GM12873 (cell line): ENCODE measurements around the gene LRRK1.

Experiments used
- TF ChIP-seq, protein P1 (sequence below): IDR thresholded peaks from 2 replicates; pipeline ENCODE4 v1.5.1; 2012; ENCODE audit warnings: low read depth, mild to moderate bottlenecking, moderate library complexity, low read length, control low read depth; ENCODE audit not compliant: insufficient read depth; ENCODE audit errors: missing control alignments

Gene LRRK1

DNA sequence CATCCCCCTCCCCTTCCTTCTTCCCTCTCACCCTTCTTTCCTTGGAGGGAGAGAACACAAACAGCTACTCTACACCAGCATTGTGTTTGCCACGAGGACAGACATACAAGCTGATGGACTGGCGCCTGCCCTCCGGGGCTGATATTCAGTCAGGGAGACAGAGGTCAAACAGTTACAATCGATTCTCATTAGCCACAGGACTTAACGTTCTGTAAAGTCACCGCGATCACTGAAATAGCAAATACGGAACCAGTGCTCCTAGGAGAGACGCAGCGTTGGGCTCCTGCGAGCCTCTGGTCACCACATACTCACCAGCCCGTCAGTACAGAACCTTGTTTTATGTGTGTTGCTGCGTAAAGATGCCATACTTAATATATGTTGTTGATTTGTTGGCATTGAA, 108.8 kb downstream of the LRRK1 start:
- TF ChIP-seq, protein P1, sequence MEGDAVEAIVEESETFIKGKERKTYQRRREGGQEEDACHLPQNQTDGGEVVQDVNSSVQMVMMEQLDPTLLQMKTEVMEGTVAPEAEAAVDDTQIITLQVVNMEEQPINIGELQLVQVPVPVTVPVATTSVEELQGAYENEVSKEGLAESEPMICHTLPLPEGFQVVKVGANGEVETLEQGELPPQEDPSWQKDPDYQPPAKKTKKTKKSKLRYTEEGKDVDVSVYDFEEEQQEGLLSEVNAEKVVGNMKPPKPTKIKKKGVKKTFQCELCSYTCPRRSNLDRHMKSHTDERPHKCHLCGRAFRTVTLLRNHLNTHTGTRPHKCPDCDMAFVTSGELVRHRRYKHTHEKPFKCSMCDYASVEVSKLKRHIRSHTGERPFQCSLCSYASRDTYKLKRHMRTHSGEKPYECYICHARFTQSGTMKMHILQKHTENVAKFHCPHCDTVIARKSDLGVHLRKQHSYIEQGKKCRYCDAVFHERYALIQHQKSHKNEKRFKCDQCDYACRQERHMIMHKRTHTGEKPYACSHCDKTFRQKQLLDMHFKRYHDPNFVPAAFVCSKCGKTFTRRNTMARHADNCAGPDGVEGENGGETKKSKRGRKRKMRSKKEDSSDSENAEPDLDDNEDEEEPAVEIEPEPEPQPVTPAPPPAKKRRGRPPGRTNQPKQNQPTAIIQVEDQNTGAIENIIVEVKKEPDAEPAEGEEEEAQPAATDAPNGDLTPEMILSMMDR = no peak

DNA sequence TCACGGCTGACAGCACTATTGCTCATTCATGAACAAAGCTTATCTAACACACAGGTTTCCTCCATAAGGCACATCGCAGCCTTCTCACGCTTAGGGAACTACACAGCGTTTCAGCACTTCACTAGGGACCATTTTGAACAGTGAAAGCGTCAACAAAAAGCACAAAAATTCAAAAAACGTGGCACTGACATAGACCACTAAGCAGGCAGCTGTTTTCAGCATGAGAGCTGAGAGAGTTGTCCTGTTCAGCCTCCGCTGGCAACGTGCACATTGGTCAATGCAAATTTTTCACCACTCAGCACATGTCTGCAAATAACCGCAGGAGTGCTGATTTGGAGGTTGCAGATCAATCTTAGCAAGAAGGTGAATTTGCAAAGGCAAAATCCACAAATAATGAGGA, 109.2 kb downstream of the LRRK1 start:
- TF ChIP-seq, protein P1 = no peak

DNA sequence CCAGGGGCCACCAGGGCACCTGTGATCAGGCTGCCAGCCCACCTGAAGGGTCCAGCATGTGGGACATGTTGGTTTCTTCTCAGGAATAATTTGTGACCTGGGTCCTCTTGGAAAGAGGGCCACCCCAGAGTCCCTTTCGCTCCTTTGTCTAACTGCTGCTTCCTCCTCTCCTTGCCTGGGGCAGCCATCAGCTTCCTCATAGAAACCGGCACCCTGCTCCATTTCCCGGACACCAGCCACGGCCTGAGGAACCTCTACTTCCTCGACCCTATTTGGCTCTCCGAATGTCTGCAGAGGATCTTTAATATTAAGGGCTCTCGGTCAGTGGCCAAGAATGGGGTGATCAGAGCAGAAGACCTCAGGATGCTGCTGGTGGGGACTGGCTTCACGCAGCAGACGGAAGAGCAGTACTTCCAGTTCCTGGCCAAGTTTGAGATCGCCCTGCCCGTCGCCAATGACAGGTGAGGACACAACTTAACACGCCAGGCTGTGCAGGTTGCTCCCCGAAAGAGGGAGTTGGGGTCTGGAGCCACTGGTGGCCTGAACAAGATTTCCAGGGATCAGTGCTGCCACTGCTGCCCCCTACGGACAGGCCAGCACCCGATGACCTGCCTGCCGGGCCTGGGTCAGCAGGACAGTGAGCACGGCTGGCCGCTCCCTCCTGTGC, 109.7 kb downstream of the LRRK1 start:
- TF ChIP-seq, protein P1 = no peak

DNA sequence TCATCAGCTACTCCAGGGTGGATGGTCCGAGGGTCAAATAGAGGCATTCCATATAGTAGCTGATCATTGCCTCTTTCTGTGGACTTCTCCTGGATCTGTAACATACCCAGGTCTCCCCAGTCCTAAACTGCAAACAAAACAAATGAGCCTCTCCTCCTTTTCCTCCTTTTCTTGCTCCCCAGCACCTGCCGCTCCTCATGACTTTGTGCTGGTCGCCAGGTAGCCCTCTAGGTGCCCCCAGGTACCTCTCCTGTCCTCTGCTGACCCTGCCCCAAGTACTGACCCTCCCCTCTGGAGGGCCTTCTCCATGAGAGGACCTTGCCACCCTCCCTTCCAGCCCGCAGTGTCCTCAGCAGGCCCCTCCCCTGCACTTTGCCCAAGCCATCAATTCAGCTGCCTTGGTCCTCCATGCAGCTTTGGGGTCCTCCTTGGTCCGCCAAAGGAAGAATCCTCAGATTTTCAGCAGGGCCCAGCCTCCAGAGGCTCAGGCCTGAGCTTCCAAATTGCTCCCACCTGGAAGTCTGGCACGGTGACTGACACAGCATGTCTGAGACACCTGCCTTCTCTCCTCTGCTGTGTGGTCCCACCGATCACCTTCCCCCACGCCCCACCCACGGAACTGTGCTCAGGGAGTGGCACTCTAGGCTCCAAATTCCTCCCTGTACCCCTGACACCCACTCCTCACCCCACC, 111.0 kb downstream of the LRRK1 start:
- TF ChIP-seq, protein P1 = no peak

DNA sequence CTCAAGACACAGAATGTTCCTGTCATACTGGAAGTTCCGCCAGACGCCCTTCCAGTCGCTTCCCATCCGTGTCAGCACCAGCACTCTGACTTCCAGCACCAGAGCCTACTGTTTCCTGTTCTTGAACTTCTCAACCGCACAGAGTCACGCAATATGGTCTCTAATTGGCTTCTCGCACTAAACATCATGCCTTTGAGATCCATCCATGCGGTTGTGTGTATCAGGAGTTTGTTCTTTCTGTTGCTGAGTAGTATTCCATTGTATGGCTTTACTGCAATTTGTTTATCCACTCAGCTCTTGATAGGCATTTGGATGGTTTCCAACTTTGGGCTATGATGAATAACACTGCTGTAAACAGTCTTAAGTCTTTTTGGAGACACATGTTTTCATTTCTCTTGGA, 112.1 kb downstream of the LRRK1 start:
- TF ChIP-seq, protein P1 = no peak

DNA sequence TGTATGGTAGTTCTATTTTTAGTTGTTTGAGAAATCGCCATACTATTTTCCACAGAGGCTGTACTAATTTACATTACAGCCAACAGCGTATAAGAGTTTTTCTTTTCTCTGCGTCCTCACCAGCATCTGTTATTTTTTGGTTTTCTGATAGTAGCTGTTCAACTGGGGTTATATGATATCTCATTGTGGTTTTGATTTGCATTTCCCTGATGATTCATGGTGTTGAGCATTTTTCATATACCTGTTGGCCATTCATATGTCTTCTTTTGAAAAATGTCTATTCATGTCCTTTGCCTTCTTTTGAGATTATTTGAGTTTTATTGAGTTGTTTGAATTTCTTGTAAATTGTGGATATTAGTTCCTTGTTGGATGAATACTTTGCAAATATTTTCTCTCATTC, 114.6 kb downstream of the LRRK1 start:
- TF ChIP-seq, protein P1 = no peak

DNA sequence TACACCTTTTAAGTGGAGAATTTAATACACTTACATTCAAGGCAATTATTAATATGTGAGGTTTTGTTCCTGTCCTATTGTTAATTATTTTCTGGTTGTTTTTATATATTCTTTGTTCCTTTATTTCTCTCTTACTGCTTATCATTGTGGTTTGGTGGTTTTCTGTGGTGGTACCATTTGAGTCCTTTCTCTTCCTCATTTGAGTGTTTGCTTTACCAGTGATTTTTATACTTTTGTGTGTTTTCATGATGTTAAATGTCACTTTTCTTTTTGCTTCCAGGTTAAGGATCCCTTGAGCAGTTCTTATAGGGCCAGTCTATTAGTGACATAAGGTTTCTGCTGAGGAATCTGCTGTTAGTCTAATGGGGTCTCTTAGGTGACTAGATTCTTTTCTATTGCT, 116.5 kb downstream of the LRRK1 start:
- TF ChIP-seq, protein P1 = no peak
